Medulla oblongata (tissue), 1 donor: ENCODE data around the gene GCH1.
A peak's percentile ranks its signal among the peaks of the same experiment; 100 is the strongest.

Source experiments
- DNase-seq: peaks from one replicate; pipeline ENCODE4 v3.0.0-alpha.2; 2015; ENCODE audit errors: extremely low spot score

The GCH1 gene

GRCh38 chr14:54866588-54866987 lies 36.0 kb downstream of the GCH1 start:
- DNase-seq: no peak

DNA sequence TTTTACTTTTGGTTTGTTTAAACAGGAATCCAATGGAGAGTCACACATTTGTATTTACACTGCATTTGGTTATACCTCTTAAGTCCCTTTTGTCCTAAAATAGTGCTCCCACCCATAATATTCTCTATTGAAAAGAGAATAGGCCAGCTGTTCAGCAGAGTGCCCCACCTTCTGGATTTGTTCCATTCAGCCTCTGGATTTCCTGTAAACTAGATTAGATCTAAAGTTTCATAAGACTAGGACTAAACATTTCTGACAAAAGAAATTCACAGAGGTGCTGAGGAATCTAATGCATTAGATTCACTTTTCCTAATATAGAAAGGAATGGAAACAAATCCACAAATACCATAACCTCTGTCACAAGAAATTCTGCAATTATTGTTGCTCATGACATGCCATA lies 38.1 kb downstream of the GCH1 start:
- DNase-seq: no peak

- peak; percentile 77 for DNase-seq
Measured at GRCh38 chr14:54857830-54858269, 44.8 kb downstream of the GCH1 start.

DNA sequence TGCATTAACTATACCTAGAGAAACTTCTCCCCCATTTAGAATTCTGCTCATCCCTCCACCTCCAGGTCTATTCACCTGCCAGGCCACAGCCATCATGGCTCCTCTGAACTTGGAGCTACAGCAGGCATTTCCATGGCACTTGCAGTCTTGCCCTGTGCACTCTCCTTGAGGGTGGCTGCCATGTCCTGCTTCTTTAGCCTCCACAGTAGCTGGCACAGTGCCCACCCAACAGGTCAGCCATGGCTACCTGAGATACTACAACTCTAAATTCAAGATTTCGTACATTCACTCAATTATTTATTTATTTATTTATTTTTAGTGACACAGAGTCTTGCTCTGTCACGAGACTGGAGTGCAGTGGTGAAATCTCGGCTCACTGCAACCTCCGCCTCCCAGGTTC lies 46.5 kb downstream of the GCH1 start:
- no peak for DNase-seq

DNA sequence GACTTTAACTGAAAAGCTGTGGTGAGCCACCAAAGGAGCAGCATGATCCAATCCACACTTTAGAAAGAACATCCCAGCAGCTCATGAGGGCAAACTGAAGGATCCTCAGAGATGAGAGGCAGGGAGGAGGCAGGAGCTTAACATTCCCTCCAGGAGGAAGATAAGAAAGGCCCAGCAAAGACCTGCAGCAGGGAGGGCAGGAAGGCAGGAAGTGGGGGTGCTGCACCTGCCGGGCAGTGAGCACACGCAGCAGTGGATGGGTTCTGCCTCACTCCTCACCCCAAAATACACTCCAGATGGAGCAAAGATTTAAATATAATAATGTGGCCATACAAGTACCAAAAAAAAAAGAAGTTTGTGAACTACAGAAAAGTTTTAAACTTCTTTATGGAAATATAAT lies 48.4 kb downstream of the GCH1 start:
- DNase-seq: no peak

DNA sequence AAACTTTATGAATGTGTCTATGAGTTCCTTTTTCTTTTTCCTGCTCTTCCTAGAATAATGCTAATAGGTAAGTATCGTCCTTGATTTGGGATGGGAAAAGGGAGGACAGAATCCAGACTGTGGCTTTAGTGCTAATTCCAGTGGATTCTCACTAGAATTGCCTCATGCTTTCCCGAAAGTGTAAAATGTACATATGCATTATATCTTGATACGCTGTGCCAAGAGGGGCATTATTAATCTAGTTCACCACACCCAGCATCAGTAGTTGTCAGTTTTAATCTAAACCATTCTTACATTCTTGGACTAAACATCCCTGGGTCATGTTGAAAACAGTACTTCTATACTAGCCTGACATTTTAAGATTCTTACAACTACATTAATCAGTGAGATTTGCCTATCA lies 49.3 kb downstream of the GCH1 start:
- DNase-seq: no peak

GRCh38 chr14:54852215-54852614 lies 50.4 kb downstream of the GCH1 start:
- no peak for DNase-seq

DNA sequence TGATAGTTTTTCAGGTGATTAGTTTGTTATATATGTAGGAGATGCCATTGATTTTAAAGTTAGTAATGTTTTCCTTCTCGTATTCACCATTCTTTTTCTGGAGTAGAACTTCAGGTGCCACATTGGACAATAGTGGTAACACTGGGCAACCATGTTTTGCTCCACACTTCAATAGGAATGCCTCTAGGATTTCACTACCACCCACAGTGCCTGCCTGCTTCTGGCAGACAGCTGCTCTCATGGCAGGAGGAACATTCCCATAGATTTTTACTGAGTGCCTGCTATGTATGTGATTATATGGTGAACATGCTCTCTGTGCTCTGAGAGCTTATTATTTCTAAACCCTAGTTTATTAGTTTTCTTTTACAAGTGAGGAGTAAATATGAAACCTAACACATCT lies 53.7 kb downstream of the GCH1 start:
- no peak for DNase-seq

- DNase-seq: no peak
Measured at GRCh38 chr14:54845641-54846040, 57.0 kb downstream of the GCH1 start.

DNA sequence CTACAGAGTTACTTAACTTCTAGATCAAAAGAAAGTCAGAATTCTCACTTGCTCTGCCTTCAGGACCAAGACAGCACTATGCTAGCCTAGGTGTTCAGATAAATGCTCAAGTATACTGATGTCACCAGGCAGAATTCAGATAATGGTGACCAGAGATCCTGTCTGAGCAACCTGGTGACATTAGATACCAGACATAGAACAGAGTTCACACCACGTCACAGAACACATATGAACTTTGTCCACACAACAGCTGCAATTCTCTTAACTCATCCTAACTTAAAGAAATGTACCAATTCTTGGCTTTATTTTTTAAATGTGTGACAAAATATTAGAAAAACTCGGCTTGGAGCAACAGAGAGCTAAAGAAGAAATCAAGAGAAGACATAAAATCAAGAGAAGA lies 58.1 kb downstream of the GCH1 start:
- DNase-seq: no peak

DNA sequence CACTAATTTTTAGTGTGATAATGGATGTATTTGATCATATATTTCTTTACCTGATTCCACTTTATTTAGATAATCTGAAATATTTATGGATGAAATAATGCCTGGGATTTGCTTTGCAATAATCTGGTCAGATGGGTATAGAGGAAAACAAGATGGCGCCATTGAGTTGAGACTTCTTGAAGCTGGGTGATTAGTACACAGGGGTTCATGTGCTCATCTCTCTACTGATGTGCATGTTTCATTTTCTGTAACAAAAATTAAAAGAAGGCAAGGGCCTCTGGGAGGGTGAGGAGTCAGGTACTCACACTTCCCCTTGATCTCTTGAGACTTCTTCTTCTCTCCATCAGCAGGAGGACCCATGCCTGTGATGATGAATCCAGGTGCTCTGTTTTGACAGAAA lies 61.8 kb downstream of the GCH1 start:
- DNase-seq: no peak

DNA sequence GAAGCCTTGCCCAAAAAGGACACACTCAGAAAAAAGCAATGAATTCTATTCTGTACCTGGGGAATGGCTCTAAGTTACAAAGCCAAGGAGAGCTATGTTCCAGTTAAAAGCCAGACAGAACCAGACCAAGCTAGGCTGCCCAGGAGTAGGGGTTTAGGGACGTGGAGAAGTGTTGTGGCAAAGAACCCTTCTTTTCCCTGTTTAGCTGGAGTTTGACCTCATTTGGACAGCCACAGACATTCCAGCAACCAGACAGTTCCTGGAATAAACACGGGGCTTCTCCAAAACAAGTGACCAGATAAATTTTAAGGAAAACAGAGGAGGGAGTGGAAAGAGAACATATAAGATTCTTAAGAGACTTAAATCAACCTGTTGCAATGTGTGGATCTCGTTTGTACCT lies 62.3 kb downstream of the GCH1 start:
- DNase-seq: no peak

DNA sequence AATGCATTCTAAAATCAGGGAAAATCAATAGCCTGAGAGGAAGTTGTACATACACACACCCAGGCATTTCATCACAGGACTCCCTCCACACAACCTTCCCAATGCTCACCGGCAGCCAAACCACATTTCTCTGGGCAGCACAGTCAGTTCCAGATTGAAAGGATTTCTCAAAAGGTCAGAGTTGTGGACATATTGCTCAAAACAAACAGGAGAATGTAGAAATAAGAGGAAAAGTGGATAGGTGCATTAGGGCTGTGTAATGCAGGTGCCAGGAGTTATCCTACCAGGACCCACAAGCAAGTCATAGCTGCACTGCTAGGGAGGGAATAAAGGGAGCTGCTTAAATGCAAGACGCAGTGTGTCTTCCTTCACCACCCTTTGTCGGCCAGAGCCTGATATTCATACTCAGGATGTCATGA lies 62.9 kb downstream of the GCH1 start:
- DNase-seq: no peak

DNA sequence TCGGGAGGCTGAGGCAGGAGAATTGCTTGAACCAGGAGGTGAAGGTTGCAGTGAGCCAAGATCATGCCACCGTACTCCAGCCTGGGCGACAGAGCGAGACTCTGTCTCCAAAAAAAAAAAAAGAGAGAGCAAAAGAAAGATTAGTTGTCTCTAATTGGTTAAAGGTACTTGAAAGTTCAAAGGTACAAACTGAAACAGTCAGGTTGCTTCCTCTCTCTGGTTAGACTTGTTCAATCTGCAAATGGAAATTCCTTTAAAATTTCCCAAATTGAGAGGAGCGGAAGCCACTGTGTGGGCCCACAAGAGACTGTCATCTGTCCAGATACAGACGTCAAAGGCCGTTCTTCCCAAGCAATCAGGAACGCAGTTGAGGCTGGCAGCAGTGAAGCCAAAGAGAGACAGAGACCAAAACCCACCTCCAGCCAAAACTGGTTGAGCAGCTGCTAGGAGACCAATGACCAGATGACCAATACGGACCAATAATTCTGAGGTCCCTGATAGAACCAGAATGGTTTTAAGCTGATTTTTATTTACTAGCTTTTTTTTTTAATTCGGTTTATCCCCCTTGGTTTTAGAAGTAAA lies 63.6 kb downstream of the GCH1 start:
- DNase-seq: no peak

- no peak for DNase-seq
Measured at GRCh38 chr14:54837508-54838149, 65.0 kb downstream of the GCH1 start.

GRCh38 chr14:54836231-54836630 lies 66.4 kb downstream of the GCH1 start:
- no peak for DNase-seq

- DNase-seq: no peak
Measured at GRCh38 chr14:54834727-54835126, 67.9 kb downstream of the GCH1 start.

DNA sequence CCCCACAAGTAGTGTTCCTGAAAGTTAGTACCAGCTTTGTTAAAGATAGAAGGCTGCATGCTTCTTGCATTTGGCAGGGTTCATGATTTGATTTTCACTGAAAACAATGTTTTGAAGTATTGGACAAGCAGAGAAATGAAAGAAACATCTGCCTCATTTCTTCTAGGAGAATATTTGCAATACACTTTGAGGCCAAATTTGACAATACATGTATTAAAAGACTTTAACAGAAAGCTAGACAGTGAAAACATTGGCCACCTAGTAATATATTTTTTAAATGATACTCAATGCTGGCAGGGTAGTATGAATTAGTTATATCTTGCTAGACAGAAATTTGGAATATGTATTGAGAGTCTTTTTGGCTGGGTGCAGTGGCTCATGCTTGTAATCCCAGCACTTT lies 68.5 kb downstream of the GCH1 start:
- no peak for DNase-seq

GRCh38 chr14:54830650-54831049 lies 72.0 kb downstream of the GCH1 start:
- DNase-seq: no peak

GRCh38 chr14:54829486-54830224 lies 73.0 kb downstream of the GCH1 start:
- DNase-seq: no peak

DNA sequence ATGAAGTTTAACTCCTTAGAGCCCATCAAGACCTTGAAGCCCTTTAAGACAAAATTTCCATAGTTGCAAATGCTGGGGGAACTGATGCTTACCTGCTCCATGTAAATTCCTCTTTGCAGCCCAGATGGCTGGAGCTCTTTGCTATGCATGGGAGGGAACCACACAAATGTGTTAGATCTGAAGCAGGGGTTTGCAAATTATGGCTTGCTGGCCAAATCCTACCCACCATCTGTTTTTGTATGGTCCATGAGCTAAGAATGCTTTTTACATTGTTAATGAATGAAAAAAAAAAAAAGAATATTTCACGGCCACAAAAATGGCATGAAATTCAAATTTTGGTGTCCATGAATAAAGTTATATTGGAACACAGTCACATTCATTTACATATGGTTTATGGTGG lies 74.6 kb downstream of the GCH1 start:
- DNase-seq: no peak

DNA sequence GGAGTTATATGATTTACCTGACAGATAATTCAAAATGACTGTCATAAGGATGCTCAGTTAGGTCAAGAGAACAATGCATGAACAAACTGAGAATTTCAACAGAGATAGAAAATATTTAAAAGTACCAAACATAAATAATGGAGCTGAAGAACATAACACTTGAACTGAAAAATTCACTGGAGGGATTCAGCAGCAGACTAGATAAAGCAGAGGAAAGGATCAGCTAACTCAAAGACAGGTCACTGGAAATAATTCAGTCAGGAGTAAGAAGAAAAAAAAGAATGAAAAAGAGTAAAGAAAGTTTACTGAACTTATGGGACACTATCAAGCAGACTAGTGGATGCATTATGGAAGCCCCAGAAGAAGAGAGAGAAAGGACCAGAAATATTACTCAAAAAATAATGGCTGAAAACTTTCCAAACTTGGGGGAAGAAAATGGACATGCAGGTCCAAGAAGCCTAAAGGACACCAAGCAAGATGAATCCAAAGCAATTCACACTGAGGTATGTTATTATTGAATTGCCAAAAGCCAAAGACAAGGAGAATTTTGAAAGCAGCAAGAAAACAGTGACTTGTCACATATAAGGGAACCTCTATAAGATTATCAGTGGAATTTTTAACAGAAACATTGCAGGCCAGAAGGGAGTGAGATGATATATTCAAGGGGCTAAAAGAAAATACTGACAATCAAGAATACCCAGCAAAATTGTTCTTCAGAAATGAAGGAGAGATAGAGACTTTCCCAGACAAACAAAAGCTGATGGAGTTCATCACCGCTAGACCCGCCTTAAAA lies 78.7 kb downstream of the GCH1 start:
- no peak for DNase-seq
